HG03066 (cell line): ENCODE measurements around the gene LHX4.

ENCODE experiments used
- ATAC-seq: cut with Tn5 transposase; IDR thresholded peaks from one replicate; pipeline ENCODE4 v1.9.1; 2021; ENCODE audit warnings: low read depth; ENCODE audit not compliant: unreplicated experiment

LHX4 gene

DNA sequence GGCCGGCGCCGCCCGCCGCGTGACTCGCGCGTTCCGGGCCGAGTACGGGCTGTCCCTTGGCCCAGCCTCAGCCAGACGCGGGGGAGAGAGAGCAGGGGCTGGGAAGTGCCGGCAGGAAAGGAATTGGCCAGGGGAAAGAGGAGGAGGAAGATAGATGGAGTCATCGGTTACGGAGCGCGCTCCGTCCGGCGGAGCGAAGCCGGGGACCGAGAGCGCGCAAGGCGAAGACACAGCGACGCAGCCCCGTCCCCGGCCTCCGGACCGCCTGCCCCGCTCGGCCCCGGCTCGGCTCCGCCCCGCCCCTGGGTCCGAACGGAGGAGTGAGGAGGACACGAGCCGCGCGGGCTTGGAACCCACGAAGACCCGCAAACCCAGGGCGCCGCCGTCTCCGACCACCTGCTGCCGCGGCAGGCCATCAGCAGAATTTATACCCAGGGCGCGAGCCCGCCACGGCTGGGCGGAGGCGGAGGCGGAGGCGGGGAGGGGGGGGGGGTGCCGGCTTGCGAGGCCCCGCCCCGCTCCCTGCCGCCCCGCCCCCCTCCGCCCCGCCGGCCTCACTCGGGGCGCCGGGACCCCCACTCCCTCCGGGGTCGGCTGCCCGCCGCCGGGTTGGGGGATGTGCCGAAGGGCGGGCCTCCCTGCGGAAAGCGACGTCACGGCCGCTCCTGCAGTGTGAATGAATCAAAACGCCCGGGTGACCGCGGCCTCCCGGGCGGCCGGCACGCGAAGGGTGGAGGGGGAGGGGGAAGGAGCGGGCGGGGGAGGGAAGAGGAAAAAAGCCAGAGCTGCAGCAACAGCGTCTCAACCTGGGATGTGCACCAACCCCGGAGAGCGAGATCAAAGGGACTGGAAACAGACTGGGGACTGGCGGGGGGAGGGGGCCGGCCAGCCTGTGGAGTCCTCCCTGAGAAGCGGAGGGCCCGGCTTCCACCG lies at the start of gene LHX4:
Gene LHX4 (plus strand): TSS at position 782 of the 933 bp plus-strand sequence. CDS start 266 bp downstream, outside the sequence.
- no peak for ATAC-seq

- ATAC-seq = no peak
Measured at GRCh38 chr1:180181048-180181447, 49.0 kb upstream of the LHX4 start.

DNA sequence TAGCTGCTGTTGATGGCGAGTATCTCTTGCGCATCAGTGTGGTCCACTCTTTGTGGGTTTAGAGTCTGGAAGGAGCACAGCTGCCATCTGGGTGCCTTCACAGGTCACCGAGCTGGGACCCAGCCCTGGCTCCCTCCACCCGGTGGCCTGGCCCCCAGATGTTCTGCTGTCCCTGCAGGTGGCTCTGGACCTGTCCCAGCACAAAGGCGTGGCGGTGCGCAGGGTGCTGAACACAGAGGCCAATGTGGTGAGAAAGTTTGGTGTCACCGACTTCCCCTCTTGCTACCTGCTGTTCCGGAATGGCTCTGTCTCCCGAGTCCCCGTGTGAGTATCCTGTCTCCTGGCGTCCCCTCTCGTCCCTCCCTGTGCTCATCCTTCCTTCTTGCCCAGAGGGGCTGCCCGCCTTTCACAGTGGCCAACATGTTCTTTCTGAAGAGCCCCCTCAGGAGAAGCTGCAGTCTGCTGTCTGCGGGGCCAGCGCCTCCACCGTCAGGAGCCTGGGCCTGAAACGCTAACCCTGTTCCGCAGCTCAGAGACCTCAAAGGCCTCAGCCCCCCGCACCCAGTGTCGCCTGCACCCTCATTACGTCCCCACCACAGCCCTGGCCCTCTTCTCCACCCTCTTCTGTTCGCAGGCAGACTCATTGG lies 47.9 kb upstream of the LHX4 start:
- ATAC-seq = no peak

GRCh38 chr1:180182643-180183311 lies 47.3 kb upstream of the LHX4 start:
- ATAC-seq = no peak

DNA sequence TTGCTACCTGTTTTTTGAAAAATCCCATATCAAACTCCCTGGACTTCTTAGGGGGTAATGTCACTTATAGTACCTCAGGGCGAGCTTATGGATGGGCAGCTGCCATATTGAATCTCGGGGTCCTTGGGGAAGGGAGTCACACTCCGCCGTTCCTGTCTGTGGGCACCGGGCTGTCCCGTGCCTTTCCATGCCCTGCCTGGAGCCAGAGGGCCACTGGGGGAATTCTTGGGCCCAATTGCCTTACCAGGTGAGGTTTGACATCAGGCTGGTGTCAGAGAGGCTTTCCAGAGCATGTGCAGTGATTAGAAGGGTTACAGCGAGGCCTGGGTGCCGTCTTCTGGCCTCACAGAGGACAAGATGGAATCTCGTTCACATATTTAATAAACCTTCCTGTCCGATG lies 46.6 kb upstream of the LHX4 start:
- no peak for ATAC-seq

- ATAC-seq = no peak
Measured at GRCh38 chr1:180184041-180184440, 46.0 kb upstream of the LHX4 start.

DNA sequence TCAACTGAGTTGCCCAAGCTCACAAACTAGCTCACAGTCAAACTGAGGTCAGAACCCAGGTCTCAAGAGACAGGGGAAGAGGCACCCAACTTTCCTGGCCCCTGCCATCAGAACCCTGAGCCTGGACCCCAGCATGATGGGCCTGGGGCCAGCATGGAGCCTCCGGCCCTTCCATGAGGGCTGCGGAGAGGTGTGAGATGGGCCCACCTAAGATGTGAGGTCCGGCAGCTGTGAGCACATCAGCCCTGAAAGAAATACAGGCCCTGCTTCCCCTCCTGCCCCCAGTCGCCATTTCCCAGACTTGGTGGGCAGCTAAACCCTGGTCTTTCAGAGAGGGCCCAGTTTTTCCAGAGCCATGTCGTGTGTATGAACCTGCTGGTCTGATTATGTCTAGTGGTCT lies 44.8 kb upstream of the LHX4 start:
- no peak for ATAC-seq

- no peak for ATAC-seq
Measured at GRCh38 chr1:180185971-180186645, 44.0 kb upstream of the LHX4 start.

GRCh38 chr1:180186831-180187230 lies 43.2 kb upstream of the LHX4 start:
- no peak for ATAC-seq

DNA sequence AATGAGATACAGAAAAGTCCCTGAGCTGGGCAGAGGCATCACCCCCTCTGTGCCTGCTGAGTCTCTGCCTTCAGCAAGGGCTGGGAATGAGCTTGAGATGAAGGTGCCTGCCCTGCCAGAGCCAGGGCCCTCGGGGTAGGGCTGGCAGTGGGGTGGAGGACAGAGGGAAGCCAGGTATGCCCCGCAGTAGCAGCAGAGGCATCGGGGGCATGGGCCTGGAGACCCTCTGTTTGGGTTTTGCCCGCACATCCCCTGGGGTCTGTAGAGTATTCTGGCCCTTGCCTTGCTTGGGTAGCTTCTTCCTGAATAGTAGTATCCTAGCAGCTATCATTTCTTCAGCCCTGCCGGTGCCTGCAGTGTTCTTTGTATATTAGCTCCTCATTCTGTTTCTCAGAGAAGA lies 42.4 kb upstream of the LHX4 start:
- ATAC-seq = no peak

DNA sequence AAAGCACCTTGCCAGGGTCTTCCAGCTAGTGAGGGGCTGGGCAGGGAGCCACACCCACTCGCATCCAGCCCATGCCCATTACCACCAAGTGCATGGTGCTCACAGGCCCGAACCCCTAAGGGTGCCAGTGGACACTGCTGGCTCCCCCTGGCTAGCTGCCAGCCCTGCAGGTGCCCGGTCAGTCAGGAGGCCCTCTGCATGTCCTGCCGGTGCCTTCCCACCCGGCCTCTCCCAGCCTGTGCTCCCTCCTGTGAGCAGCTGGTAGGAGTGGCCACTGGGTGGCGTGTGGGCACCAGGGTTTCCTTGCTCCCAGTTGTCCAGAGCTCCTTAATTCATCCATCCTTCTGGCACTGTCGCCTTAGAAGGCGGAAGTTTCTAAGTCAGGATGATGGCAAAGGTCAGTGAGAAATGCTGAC lies 42.0 kb upstream of the LHX4 start:
- ATAC-seq = no peak

- no peak for ATAC-seq
Measured at GRCh38 chr1:180188684-180189175, 41.3 kb upstream of the LHX4 start.

GRCh38 chr1:180190091-180190490 lies 40.0 kb upstream of the LHX4 start:
- no peak for ATAC-seq

GRCh38 chr1:180192172-180192571 lies 37.9 kb upstream of the LHX4 start:
- no peak for ATAC-seq

- ATAC-seq = no peak
Measured at GRCh38 chr1:180193141-180194047, 36.7 kb upstream of the LHX4 start.

GRCh38 chr1:180194048-180194425 lies 36.0 kb upstream of the LHX4 start:
- no peak for ATAC-seq

- ATAC-seq = no peak
Measured at GRCh38 chr1:180194546-180195207, 35.4 kb upstream of the LHX4 start.

- no peak for ATAC-seq
Measured at GRCh38 chr1:180195401-180195800, 34.7 kb upstream of the LHX4 start.

GRCh38 chr1:180195916-180196315 lies 34.1 kb upstream of the LHX4 start:
- no peak for ATAC-seq
